Renal pelvis (tissue), 4 donors: ENCODE data around the gene BICDL2. TPM values are rescaled to one million over a fixed set of nuclear protein-coding genes. Genes with fewer than 3 reads are reported as not detected.

Experiments used
- DNase-seq: peaks from one replicate; pipeline ENCODE4 v3.0.0-alpha.2; 2013
- polyA plus RNA-seq, 3 donors: library from polyadenylated mRNA; unstranded; fragments of 120-200 nt; gene quantifications; one replicate each; pipeline ENCODE4 v1.2.1, GENCODE V29; 2013; ENCODE audit not compliant: insufficient read length in 3 of 3

BICDL2 gene
- polyA plus RNA-seq, 3 donors: 2.5 to 3.9 (median 3.6) TPM

- DNase-seq: no peak
Measured at GRCh38 chr16:3026609-3027488, 9.9 kb downstream of the BICDL2 start.

GRCh38 chr16:3026003-3026378 lies 10.8 kb downstream of the BICDL2 start:
- DNase-seq: no peak

GRCh38 chr16:3025032-3026002 lies 11.4 kb downstream of the BICDL2 start:
- DNase-seq: no peak

GRCh38 chr16:3023669-3024478 lies 12.9 kb downstream of the BICDL2 start, which contains the start of the genes HCFC1R1 and THOC6:
HCFC1R1 (minus strand) TSS chr16:3023942; CDS start chr16:3023941, 1 bp downstream.
THOC6 (plus strand) TSS chr16:3024035; CDS start chr16:3024327, 292 bp downstream.
- DNase-seq: peak; percentile 97

GRCh38 chr16:3023415-3023668 lies 13.4 kb downstream of the BICDL2 start:
- DNase-seq: no peak

- no peak for DNase-seq
Measured at GRCh38 chr16:3022684-3023414, 13.9 kb downstream of the BICDL2 start.

- peak; percentile 88 for DNase-seq
Measured at GRCh38 chr16:3022208-3022683, 14.5 kb downstream of the BICDL2 start.

GRCh38 chr16:3021449-3022207 lies 15.1 kb downstream of the BICDL2 start:
- DNase-seq: no peak

GRCh38 chr16:3020604-3021448 lies 15.9 kb downstream of the BICDL2 start:
- no peak for DNase-seq

GRCh38 chr16:3020247-3020603 lies 16.5 kb downstream of the BICDL2 start, which contains the start of gene TNFRSF12A:
TNFRSF12A (plus strand) TSS chr16:3020368; CDS start chr16:3020398, 30 bp downstream.
- peak; percentile 81 for DNase-seq

GRCh38 chr16:3019594-3020246 lies 17.0 kb downstream of the BICDL2 start:
- no peak for DNase-seq

GRCh38 chr16:3017794-3018506 lies 18.8 kb downstream of the BICDL2 start, which contains the start of gene CLDN6:
CLDN6 (minus strand) TSS chr16:3018183; CDS start chr16:3016021, 2,162 bp downstream.
- no peak for DNase-seq

GRCh38 chr16:3017344-3017743 lies 19.4 kb downstream of the BICDL2 start:
- DNase-seq: no peak

- no peak for DNase-seq
Measured at GRCh38 chr16:3015865-3016521, 20.8 kb downstream of the BICDL2 start.

- DNase-seq: no peak
Measured at GRCh38 chr16:3014971-3015370, 21.8 kb downstream of the BICDL2 start.

GRCh38 chr16:3013998-3014690 lies 22.6 kb downstream of the BICDL2 start:
- DNase-seq: no peak
